RWPE1 (cell line): ENCODE results near the gene UBE2D1.

Experiments
- CTCF ChIA-PET: fragments of 350-600 bp; sonication (Branson Sonifier 250); formaldehyde crosslinking; extraction: SDS; loops from one replicate; lab custom pipeline; 2021; lab: Yijun Ruan, JAX
- POLR2A ChIA-PET: fragments of 400-600 bp; formaldehyde crosslinking; extraction: SDS; loops from one replicate; lab custom pipeline; 2020; ENCODE audit warnings: antibody characterized with exemption; ENCODE audit not compliant: low non-redundant PET; lab: Yijun Ruan, JAX
- DNase-seq: peaks from one replicate; pipeline ENCODE4 v3.0.0; 2012; ENCODE audit warnings: low spot score
- H3K27ac ChIP-seq: fragments of 450-650 bp; 2 replicates; pipeline ENCODE4 v1.5.1; 2017
- TF ChIP-seq, protein P1 (sequence below): fragments of 450-650 bp; conservative IDR thresholded peaks from 2 replicates; pipeline ENCODE4 v1.5.1; 2017; ENCODE audit warnings: low read depth, mild to moderate bottlenecking

UBE2D1 gene

DNA sequence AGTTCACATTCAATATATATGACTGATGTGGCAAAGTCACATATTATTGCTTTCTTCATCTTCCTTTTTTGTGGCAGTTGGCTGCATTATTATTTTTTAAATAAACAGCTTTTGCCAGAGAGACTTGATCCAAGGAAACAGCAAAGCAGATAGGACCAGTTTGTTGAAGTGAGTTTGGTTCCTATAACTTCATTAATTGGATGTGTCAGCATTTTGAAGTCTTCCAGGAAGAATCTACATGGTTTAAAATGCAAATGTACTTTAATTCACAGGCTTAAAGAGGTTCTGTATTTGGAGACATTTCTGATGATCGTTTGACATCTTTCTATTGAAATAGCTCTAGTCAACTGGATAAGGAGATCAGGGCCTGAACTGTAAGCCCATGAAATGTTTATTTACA is 13.2 kb downstream of the UBE2D1 start:
- POLR2A ChIA-PET, result no interaction called here
- DNase-seq, result no peak
- H3K27ac ChIP-seq, result no peak overlapping the region
- TF ChIP-seq, protein P1, sequence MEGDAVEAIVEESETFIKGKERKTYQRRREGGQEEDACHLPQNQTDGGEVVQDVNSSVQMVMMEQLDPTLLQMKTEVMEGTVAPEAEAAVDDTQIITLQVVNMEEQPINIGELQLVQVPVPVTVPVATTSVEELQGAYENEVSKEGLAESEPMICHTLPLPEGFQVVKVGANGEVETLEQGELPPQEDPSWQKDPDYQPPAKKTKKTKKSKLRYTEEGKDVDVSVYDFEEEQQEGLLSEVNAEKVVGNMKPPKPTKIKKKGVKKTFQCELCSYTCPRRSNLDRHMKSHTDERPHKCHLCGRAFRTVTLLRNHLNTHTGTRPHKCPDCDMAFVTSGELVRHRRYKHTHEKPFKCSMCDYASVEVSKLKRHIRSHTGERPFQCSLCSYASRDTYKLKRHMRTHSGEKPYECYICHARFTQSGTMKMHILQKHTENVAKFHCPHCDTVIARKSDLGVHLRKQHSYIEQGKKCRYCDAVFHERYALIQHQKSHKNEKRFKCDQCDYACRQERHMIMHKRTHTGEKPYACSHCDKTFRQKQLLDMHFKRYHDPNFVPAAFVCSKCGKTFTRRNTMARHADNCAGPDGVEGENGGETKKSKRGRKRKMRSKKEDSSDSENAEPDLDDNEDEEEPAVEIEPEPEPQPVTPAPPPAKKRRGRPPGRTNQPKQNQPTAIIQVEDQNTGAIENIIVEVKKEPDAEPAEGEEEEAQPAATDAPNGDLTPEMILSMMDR, result no peak
- CTCF ChIA-PET, result interaction anchor here (0.5 kb wide), 1 partner anchor 21 kb away, joined by 4 read pairs; no protein-coding TSS in a partner anchor

DNA sequence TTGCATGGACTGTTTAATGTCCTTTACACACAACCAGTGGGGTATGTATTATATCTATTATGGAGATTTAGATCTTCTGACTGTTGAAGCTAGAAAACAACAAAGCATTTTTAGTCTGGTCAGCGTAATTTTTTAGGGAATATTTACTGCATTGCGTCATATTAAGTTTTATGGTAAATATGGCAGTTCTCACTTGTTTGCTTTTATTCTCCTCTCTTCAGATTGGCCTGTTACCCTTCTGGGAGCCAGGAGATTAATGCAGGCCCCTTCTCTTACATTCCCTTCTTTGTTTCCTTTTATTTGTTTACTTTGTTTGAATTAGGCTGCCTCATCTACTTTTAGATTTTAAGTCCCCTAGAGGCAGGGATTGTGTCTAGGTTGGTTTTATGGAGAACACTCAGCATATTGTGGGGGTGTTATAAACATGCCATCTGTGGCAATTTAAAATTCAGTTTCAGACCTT is 13.8 kb downstream of the UBE2D1 start:
- CTCF ChIA-PET, result no interaction called here
- POLR2A ChIA-PET, result no interaction called here
- TF ChIP-seq, protein P1, result no peak
- no peak for DNase-seq
- H3K27ac ChIP-seq, result no peak overlapping the region

DNA sequence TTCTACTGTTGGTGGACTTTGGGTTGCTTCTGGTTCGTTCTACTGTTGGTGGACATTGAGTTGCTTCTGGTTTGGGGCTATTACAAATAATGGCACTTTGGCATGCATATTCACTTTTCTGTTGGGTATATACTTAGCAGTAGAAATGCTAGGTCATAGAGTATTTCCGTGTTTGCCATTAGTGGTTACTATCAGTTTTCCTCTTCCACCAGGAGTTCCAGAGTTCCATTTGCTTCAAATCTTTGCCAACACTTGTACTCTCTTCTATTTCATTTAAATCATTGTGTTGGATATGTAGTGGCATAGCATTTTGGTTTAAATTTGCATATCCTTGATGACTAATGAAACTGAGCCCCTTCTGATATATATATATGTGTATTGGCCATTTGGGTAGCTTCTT is 15.2 kb downstream of the UBE2D1 start:
- ChIA-PET POLR2A (no interaction called here), CTCF (no interaction called here)
- TF ChIP-seq, protein P1, result no peak
- no peak overlapping the region for H3K27ac ChIP-seq
- DNase-seq, result no peak

DNA sequence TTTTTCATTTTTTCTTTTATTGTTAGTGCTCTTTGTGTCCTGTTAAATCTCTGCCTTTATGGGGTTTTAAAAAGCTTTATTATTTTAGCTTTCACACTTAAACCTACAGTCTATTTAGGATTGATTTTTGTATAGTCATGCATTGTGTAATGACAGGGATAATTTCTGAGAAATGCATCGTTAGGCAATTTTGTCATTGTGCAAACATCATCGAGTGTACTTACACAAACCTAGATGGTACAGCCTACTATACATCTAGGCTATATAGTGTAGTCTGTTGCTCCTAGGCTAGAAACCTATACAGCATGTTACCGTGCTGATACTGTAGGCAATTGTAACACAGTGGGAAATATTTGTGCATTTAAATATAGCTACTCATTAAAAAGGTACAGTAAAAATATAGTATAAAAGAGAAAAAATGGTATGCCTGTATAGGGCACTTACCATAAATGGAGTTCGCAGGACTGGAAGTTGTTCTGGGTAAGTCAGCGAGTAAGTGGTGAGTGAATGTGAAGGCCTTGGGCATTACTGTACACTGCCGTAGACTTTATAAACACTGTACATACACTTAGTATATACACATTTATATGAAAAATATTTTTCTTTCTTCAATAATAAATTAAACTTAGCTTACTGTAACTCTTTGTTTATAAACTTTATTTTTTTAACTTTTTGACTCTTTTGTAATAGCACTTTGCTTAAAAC is 16.0 kb downstream of the UBE2D1 start:
- ChIA-PET POLR2A (no interaction called here), CTCF (no interaction called here)
- TF ChIP-seq, protein P1, result no peak
- DNase-seq, result no peak
- H3K27ac ChIP-seq, result no peak overlapping the region

DNA sequence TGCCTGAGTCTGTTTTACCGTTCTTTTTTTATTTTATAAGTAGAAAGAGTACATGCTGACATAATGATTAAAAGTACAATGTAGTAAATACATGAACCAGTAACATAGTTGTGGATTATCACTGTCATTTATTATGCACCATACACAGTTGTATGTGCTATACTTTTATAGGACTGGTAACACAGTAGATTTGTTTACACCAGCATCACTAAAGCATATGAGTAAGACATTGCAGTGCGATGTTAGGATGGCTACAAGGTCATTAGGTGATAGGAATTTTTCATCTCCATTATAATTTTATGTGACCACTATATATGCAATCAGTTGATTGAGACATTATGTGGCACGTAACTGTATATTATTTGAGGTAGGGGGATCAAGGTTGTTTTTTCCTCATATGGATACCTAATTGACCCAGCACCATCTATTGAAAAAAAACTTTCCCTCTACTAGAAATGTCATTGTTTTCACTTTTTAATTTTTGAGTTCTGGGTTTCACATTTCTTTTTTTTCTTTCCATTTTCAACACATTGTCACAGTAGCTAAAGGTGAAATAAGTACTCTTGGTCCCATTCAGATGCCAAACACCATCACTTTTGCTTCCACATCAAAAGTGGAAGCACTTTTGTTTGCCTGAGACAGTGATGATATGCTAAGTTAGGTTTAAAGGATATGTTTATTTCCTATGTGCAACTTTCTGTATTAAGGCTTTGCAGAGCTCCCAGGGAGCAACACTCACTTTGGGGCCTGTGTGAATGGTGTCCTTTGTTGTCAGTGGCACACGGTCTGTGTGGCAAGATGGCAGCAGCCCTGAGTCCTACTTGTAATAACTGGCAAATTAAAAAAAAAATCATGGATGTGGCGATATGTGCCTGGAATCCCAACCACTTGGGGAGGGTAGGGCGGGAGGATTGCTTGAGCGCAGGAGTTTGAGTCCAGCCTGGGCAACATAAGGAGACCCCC is 17.1 kb downstream of the UBE2D1 start:
- ChIA-PET POLR2A (no interaction called here), CTCF (no interaction called here)
- H3K27ac ChIP-seq, result no peak overlapping the region
- TF ChIP-seq, protein P1, result no peak
- DNase-seq, result no peak

DNA sequence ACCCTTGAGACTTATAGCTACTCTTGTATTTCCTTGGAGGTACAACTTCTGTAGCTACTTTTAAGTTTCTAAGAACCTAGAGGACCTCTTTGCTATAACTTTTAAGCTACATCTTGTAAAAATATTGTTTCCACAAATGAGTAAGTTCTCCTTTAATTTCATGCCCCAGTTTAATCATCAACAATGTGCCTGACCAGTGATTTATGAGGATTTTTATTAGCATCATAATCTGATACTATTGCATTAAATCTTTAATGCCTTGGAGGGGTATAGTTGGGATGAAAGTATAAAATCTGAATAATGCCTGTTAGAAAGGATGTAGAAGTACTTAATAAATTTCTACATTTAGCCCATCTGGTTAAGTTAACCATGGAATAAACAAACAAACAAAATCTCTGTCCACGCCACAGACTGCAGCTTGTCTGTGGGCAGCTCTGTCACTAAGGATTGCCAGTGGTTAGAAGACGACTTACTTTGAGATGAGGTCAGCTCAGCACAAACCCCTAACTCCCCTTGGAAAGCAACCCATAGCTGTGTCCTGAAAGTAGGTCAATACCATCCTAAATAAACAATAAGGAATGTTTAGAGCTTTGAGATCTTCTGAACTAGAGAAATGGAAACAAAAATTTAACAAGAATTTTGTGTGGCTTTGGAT is 18.3 kb downstream of the UBE2D1 start:
- ChIA-PET POLR2A (no interaction called here), CTCF (no interaction called here)
- H3K27ac ChIP-seq, result no peak overlapping the region
- DNase-seq, result no peak
- TF ChIP-seq, protein P1, result no peak
